Vagina (tissue), 2 donors: ENCODE results near the gene SH2D3A. TPM values are rescaled to one million over a fixed set of nuclear protein-coding genes. Genes with fewer than 3 reads are reported as not detected.

Experiments used
- DNase-seq, 2 donors: peaks; one replicate each; pipeline ENCODE4 v3.0.0-alpha.2; 2017; ENCODE audit errors: extremely low spot score in 2 of 2
- H3K27ac ChIP-seq: fragments of 200-600 bp; sonication (generic); one replicate; pipeline ENCODE4 v1.5.1; 2019
- H3K27me3 ChIP-seq: fragments of 200-600 bp; sonication (generic); one replicate; pipeline ENCODE4 v1.5.1; 2019
- H3K36me3 ChIP-seq, 2 donors: fragments of 200-600 bp; sonication (generic); one replicate each; pipeline ENCODE4 v1.5.1; 2017 to 2019
- H3K4me1 ChIP-seq: fragments of 200-600 bp; sonication (generic); one replicate; pipeline ENCODE4 v1.5.1; 2019
- H3K4me3 ChIP-seq, 2 donors: fragments of 200-600 bp; sonication (generic); 1 replicate in 1 of 2; 2 replicates in 1 of 2; pipeline ENCODE4 v1.5.1; 2016 to 2019
- H3K9me3 ChIP-seq: fragments of 200-600 bp; sonication (generic); one replicate; pipeline ENCODE4 v1.5.1; 2019
- CTCF ChIP-seq, 3 experiments: fragments of 450-650 bp in 2 of 3; fragments of 200-600 bp in 1 of 3; sonication (generic) in 1 of 3; IDR thresholded peaks; one replicate each; pipeline ENCODE4 v1.5.1; 2017 to 2019; ENCODE audit warnings: antibody characterized with exemption in 3 of 3, mild to moderate bottlenecking in 2 of 3, moderate library complexity in 2 of 3
- POLR2A ChIP-seq, 2 donors: fragments of 450-650 bp; IDR thresholded peaks; one replicate each; pipeline ENCODE4 v1.6.1; 2017; ENCODE audit warnings: antibody characterized with exemption in 2 of 2, mild to moderate bottlenecking in 2 of 2, moderate library complexity in 2 of 2
- POLR2AphosphoS5 ChIP-seq, 2 donors: sonication (generic); formaldehyde crosslinking; IDR thresholded peaks; one replicate each; pipeline ENCODE4 v1.9.0; 2017; ENCODE audit warnings: antibody characterized with exemption in 2 of 2, mild to moderate bottlenecking in 2 of 2, low read depth in 1 of 2; ENCODE audit not compliant: insufficient read depth in 1 of 2
- intact Hi-C: fragments of 100-400 bp; cut with DNase I; formaldehyde crosslinking; loops from one replicate; pipeline ENCODE4 v1.15.1; 2023
- total RNA-seq: library from RNA; depleted of rRNA; stranded (reverse); fragments of >200 nt; gene quantifications from one replicate; pipeline ENCODE4 v1.2.3, GENCODE V29; 2016

SH2D3A gene
- total RNA-seq, 1 donor from 2014 or later: 21.9 TPM

- peak within 1 kb of the TSS; percentile 96 for H3K27ac ChIP-seq
- intact Hi-C loops: loop anchor here (5.0 to 10.0 kb wide), 2 partner anchors 125 to 317 kb away; partner anchors contain the start of gene KHSRP
- peak in 1 of 2 donors; percentile 76 for TF ChIP-seq POLR2A (IDR thresholded peaks at IDR 0.05)
- TF ChIP-seq CTCF (IDR thresholded peaks at IDR 0.05): no peak
- TF ChIP-seq POLR2AphosphoS5 (IDR thresholded peaks at IDR 0.05; ENCODE audit: insufficient read depth in 1 of 2, low read depth in 1 of 2): peak in 1 of 2 donors; percentile 84
- peak within 1 kb of the TSS; percentile 78 to 99 for H3K4me3 ChIP-seq
- peaks cover 0 to 10% of the 10 kb centered on the region in 2 donors for H3K36me3 ChIP-seq
- H3K9me3 ChIP-seq: no peaks in the 10 kb centered on the region
- no peaks in the 10 kb centered on the region for H3K27me3 ChIP-seq
- no peak for DNase-seq
- H3K4me1 ChIP-seq: peaks cover 61% of the 10 kb centered on the region
Observed at GRCh38 chr19:6739390-6739882, 27.8 kb downstream of the SH2D3A start, which contains the start of gene TRIP10. Gene TRIP10 (plus strand): TSS chr19:6739680. CDS start chr19:6739762, 82 bp downstream.

- H3K36me3 ChIP-seq: peaks cover 0 to 10% of the 10 kb centered on the region in 2 donors
- peak overlapping the region; percentile 96 for H3K27ac ChIP-seq
- no peaks in the 10 kb centered on the region for H3K27me3 ChIP-seq
- H3K9me3 ChIP-seq: no peaks in the 10 kb centered on the region
- H3K4me3 ChIP-seq: peak overlapping the region; percentile 78 to 99
- intact Hi-C loops: loop anchor here (5.0 to 10.0 kb wide), 2 partner anchors 126 to 317 kb away; partner anchors contain the start of gene KHSRP
- H3K4me1 ChIP-seq: peaks cover 55% of the 10 kb centered on the region
- peak in 1 of 2 donors; percentile 92 for DNase-seq
- TF ChIP-seq CTCF (IDR thresholded peaks at IDR 0.05) (no peak), POLR2AphosphoS5 (IDR thresholded peaks at IDR 0.05; ENCODE audit: insufficient read depth in 1 of 2, low read depth in 1 of 2) (no peak), POLR2A (IDR thresholded peaks at IDR 0.05) (no peak)
Observed at GRCh38 chr19:6738787-6739389, 28.3 kb downstream of the SH2D3A start.

- Histone ChIP-seq H3K4me3 (peak overlapping the region; percentile 78 to 99), H3K4me1 (peaks cover 49% of the 10 kb centered on the region), H3K27me3 (no peaks in the 10 kb centered on the region), H3K27ac (peak overlapping the region; percentile 96), H3K36me3 (peaks cover 0 to 9% of the 10 kb centered on the region in 2 donors), H3K9me3 (no peaks in the 10 kb centered on the region)
- DNase-seq: peak in 1 of 2 donors; percentile 93
- TF ChIP-seq POLR2AphosphoS5 (IDR thresholded peaks at IDR 0.05; ENCODE audit: insufficient read depth in 1 of 2, low read depth in 1 of 2) (peak in 1 of 2 donors; percentile 100), POLR2A (IDR thresholded peaks at IDR 0.05) (no peak), CTCF (IDR thresholded peaks at IDR 0.05) (peak; percentile 30 to 63 (median 33))
- intact Hi-C loops: loop anchor here (5.0 to 10.0 kb wide), 2 partner anchors 127 to 316 kb away; partner anchors contain the start of gene KHSRP
Observed at GRCh38 chr19:6737873-6738786, 29.1 kb downstream of the SH2D3A start.

- Histone ChIP-seq H3K4me1 (peaks cover 41% of the 10 kb centered on the region), H3K27me3 (no peaks in the 10 kb centered on the region), H3K4me3 (peak within 1 kb of the TSS; percentile 65 to 99), H3K36me3 (peaks cover 0 to 11% of the 10 kb centered on the region in 2 donors), H3K9me3 (no peaks in the 10 kb centered on the region), H3K27ac (peak within 1 kb of the TSS; percentile 96)
- peak in 1 of 2 donors; percentile 51 for TF ChIP-seq POLR2A (IDR thresholded peaks at IDR 0.05)
- peak in 1 of 2 donors; percentile 86 for TF ChIP-seq POLR2AphosphoS5 (IDR thresholded peaks at IDR 0.05; ENCODE audit: insufficient read depth in 1 of 2, low read depth in 1 of 2)
- no peak for TF ChIP-seq CTCF (IDR thresholded peaks at IDR 0.05)
- DNase-seq: peak in 1 of 2 donors; percentile 100
- intact Hi-C loops: loop anchor here (5.0 to 10.0 kb wide), 2 partner anchors 127 to 315 kb away; partner anchors contain the start of gene KHSRP
Observed at GRCh38 chr19:6737284-6737872, 29.9 kb downstream of the SH2D3A start, which contains the start of gene GPR108. Gene GPR108 (minus strand): TSS chr19:6737580. CDS start chr19:6737576, 4 bp downstream.
